H9 (cell line): ENCODE results near the gene PRKACB. TPM values are rescaled to one million over a fixed set of nuclear protein-coding genes. Genes with fewer than 3 reads are reported as not detected.

Source experiments
- DNase-seq: peaks from one replicate; pipeline ENCODE4 v3.0.0-alpha.2; 2017
- H2AFZ ChIP-seq: one replicate; pipeline ENCODE4 v1.6.1; 2013; ENCODE audit warnings: mild to moderate bottlenecking, low read length, control low read depth, moderate library complexity
- H2AK5ac ChIP-seq: 2 replicates; pipeline ENCODE4 v1.6.1; 2013; ENCODE audit warnings: low read length, control low read depth, mixed read lengths; ENCODE audit not compliant: insufficient read length
- H2BK120ac ChIP-seq: one replicate; pipeline ENCODE4 v1.6.1; 2013; ENCODE audit warnings: low read depth, mild to moderate bottlenecking, low read length, control low read depth, inconsistent platforms; ENCODE audit not compliant: poor library complexity, severe bottlenecking
- H2BK12ac ChIP-seq: 2 replicates; pipeline ENCODE4 v1.6.1; 2013; ENCODE audit warnings: low read length, control low read depth, mixed read lengths, low read depth; ENCODE audit not compliant: insufficient read length
- H2BK15ac ChIP-seq: 2 replicates; pipeline ENCODE4 v1.6.1; 2013; ENCODE audit warnings: low read depth, low read length, control low read depth
- H2BK20ac ChIP-seq: one replicate; pipeline ENCODE4 v1.6.1; 2013; ENCODE audit warnings: low read depth, mild to moderate bottlenecking, low read length, control low read depth, inconsistent platforms; ENCODE audit not compliant: poor library complexity, severe bottlenecking
- H2BK5ac ChIP-seq: 2 replicates; pipeline ENCODE4 v1.6.1; 2013; ENCODE audit warnings: low read length, control low read depth, mixed read lengths; ENCODE audit not compliant: insufficient read length
- H3K14ac ChIP-seq: 2 replicates; pipeline ENCODE4 v1.6.1; 2013; ENCODE audit warnings: low read length, control low read depth; ENCODE audit not compliant: insufficient read depth
- H3K18ac ChIP-seq: 2 replicates; pipeline ENCODE4 v1.6.1; 2013; ENCODE audit warnings: low read depth, mild to moderate bottlenecking, mixed read lengths, low read length, control low read depth; ENCODE audit not compliant: insufficient read length
- H3K23ac ChIP-seq: 2 replicates; pipeline ENCODE4 v1.6.1; 2013; ENCODE audit warnings: low read length, control low read depth, mixed read lengths, low read depth; ENCODE audit not compliant: insufficient read length
- H3K23me2 ChIP-seq: 2 replicates; pipeline ENCODE4 v1.6.1; 2013; ENCODE audit warnings: low read depth, mild to moderate bottlenecking, mixed read lengths, low read length, control low read depth; ENCODE audit not compliant: insufficient read length, poor library complexity, severe bottlenecking
- H3K27ac ChIP-seq: 2 replicates; pipeline ENCODE4 v1.5.1; 2013; ENCODE audit warnings: low read length, control low read depth, mixed read lengths, low read depth; ENCODE audit not compliant: insufficient read length
- H3K27me3 ChIP-seq: 2 replicates; pipeline ENCODE4 v1.6.1; 2013; ENCODE audit warnings: low read length, control low read depth, inconsistent platforms; ENCODE audit not compliant: insufficient read depth
- H3K4ac ChIP-seq: 2 replicates; pipeline ENCODE4 v1.6.1; 2013; ENCODE audit warnings: low read depth, mild to moderate bottlenecking, control low read depth, inconsistent platforms, low read length, moderate library complexity
- H3K4me1 ChIP-seq: 2 replicates; pipeline ENCODE4 v1.6.1; 2013; ENCODE audit warnings: low read length, control low read depth, inconsistent platforms; ENCODE audit not compliant: insufficient read depth
- H3K4me2 ChIP-seq: 2 replicates; pipeline ENCODE4 v1.6.1; 2013; ENCODE audit warnings: low read length, control low read depth, mixed read lengths; ENCODE audit not compliant: insufficient read length, insufficient read depth
- H3K56ac ChIP-seq: 2 replicates; pipeline ENCODE4 v1.6.1; 2013; ENCODE audit warnings: low read depth, mild to moderate bottlenecking, mixed read lengths, low read length, control low read depth; ENCODE audit not compliant: insufficient read length
- H3K79me1 ChIP-seq: 2 replicates; pipeline ENCODE4 v1.6.1; 2013; ENCODE audit warnings: low read depth, mild to moderate bottlenecking, moderate library complexity, low read length, control low read depth, inconsistent platforms; ENCODE audit not compliant: insufficient read depth, poor library complexity, severe bottlenecking
- H3K79me2 ChIP-seq: 2 replicates; pipeline ENCODE4 v1.6.1; 2013; ENCODE audit warnings: low read length, control low read depth, inconsistent platforms; ENCODE audit not compliant: insufficient read depth
- H3K9ac ChIP-seq: 2 replicates; pipeline ENCODE4 v1.6.1; 2013; ENCODE audit warnings: low read length, control low read depth, mixed read lengths; ENCODE audit not compliant: insufficient read length; ENCODE audit errors: extremely low read depth
- H3K9me3 ChIP-seq: one replicate; pipeline ENCODE4 v1.6.1; 2013; ENCODE audit warnings: low read depth, low read length, inconsistent platforms; ENCODE audit not compliant: control insufficient read depth
- H3T11ph ChIP-seq: one replicate; pipeline ENCODE4 v1.6.1; 2013; ENCODE audit warnings: mild to moderate bottlenecking, low read length, control low read depth, inconsistent platforms
- H4K20me1 ChIP-seq: one replicate; pipeline ENCODE4 v1.6.1; 2013; ENCODE audit not compliant: control insufficient read depth, insufficient read length, insufficient read depth
- H4K5ac ChIP-seq: 2 replicates; pipeline ENCODE4 v1.6.1; 2013; ENCODE audit warnings: low read depth, mild to moderate bottlenecking, mixed read lengths, low read length, control low read depth; ENCODE audit not compliant: insufficient read length
- H4K8ac ChIP-seq: replicated peaks from 2 replicates; pipeline ENCODE4 v1.6.1; 2013; ENCODE audit warnings: low read length, control low read depth, mixed read lengths, low read depth; ENCODE audit not compliant: insufficient read length
- H4K91ac ChIP-seq: 2 replicates; pipeline ENCODE4 v1.6.1; 2013; ENCODE audit warnings: low read depth, mild to moderate bottlenecking, moderate library complexity, mixed read lengths, low read length, control low read depth; ENCODE audit not compliant: insufficient read length
- H3K27ac Mint-ChIP-seq, 3 experiments: 2 replicates in 2 of 3; 3 replicates in 1 of 3; pipeline ENCODE4 v1.8.0; 2020 to 2021; ENCODE audit warnings: mixed read lengths in 3 of 3, mild to moderate bottlenecking in 1 of 3, moderate library complexity in 1 of 3
- H3K27me3 Mint-ChIP-seq: 2 replicates; pipeline ENCODE4 v1.8.0; 2021; ENCODE audit warnings: low read depth, mild to moderate bottlenecking, moderate library complexity, mixed read lengths
- H3K36me3 Mint-ChIP-seq, 3 experiments: 2 replicates in 2 of 3; 3 replicates in 1 of 3; pipeline ENCODE4 v1.8.0; 2020 to 2021; ENCODE audit warnings: low read depth in 3 of 3, mixed read lengths in 3 of 3; ENCODE audit not compliant: insufficient read depth in 1 of 3
- H3K4me1 Mint-ChIP-seq, 2 experiments: 2 replicates each; pipeline ENCODE4 v1.8.0; 2020; ENCODE audit warnings: mixed read lengths in 2 of 2
- H3K4me3 Mint-ChIP-seq, 2 experiments: 2 replicates in 1 of 2; 3 replicates in 1 of 2; pipeline ENCODE4 v1.8.0; 2020 to 2021; ENCODE audit warnings: mild to moderate bottlenecking in 2 of 2, mixed read lengths in 2 of 2, moderate library complexity in 1 of 2
- H3K9me3 Mint-ChIP-seq, 2 experiments: 2 replicates in 1 of 2; 3 replicates in 1 of 2; pipeline ENCODE4 v1.8.0; 2020; ENCODE audit warnings: mild to moderate bottlenecking in 2 of 2, mixed read lengths in 2 of 2, moderate library complexity in 1 of 2
- WGBS: extraction: QIAGEN DNeasy Blood & Tissue Kit; methylation state at CpG from one replicate; pipeline ENCODE4 v1.1.7; 2013; ENCODE audit warnings: missing lambda C conversion rate, low lambda C conversion rate, mixed read lengths; ENCODE audit not compliant: insufficient read length; ENCODE audit errors: extremely low coverage; 5-methylcytosine and 5-hydroxymethylcytosine counted together
- total RNA-seq: library from RNA; stranded (reverse); gene quantifications from 2 replicates; pipeline ENCODE4 v1.2.1, GENCODE V29; 2021
- TF ChIP-seq, protein P1 (sequence below): fragments of 200-600 bp; sonication (generic); conservative IDR thresholded peaks from 3 replicates; pipeline ENCODE4 v1.8.0; 2021; ENCODE audit warnings: antibody characterized with exemption, mild to moderate bottlenecking

PRKACB gene
- total RNA-seq, 1 experiment from 2014 or later: 20.7 TPM

DNA sequence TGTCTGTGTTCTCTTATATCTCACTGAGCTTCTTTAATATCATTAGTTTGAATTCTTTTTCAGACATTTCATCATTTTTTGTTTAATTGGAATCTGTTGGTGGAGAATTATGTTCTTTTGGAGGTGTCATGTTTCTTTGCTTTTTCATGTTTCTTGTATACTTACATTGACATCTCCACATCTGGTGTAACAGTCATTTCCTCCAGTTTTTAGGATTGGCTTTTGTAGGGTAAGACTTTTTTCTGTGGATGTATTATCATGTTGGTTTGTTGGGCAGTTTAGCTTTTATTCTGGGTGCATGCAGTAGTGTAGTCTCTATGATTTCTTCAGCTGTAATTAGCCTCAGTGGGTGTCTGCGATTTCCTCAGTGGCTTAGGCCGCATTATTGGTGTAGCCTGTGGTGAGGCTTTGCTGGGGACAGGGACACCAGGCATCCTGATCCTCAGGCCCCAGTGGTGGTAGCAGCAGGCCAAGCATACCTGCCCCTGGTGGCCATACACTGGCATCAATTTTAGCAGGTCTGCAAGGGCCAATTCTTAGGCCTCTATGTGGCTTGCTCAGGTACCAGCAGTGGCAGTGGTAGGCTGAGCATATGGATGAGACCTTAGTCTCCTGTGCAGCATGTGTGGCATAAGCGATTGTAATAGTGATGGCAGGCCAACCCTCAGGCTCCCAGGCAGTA lies 79.8 kb downstream of the PRKACB start:
- Histone ChIP-seq H3K4me1 (no peaks in the 10 kb centered on the region), H3K18ac (no peak overlapping the region), H3T11ph (no peak overlapping the region), H3K79me1 (peaks cover 5% of the 10 kb centered on the region), H3K23me2 (no peaks in the 10 kb centered on the region), H4K91ac (no peak overlapping the region), H3K79me2 (no peaks in the 10 kb centered on the region; the same call in 1 of the 2 replicates), H4K5ac (no peak overlapping the region), H3K56ac (no peak overlapping the region), H3K9me3 (no peaks in the 10 kb centered on the region), H2BK12ac (no peak overlapping the region), H3K4ac (no peak overlapping the region), H2BK15ac (no peak overlapping the region), H4K8ac (no peak overlapping the region), H3K27ac (no peak overlapping the region), H2AFZ (no peak overlapping the region), H3K4me2 (no peak overlapping the region), H4K20me1 (no peaks in the 10 kb centered on the region), H2BK5ac (no peak overlapping the region), H2BK120ac (no peak overlapping the region), H3K9ac (no peak overlapping the region), H3K14ac (no peak overlapping the region), H3K27me3 (no peaks in the 10 kb centered on the region), H2AK5ac (no peak overlapping the region), H3K23ac (no peak overlapping the region), H2BK20ac (no peak overlapping the region)
- Mint-ChIP-seq H3K27ac (no peak overlapping the region; a peak in 1 of 7 replicates), H3K4me1 (no peaks in the 10 kb centered on the region), H3K27me3 (no peaks in the 10 kb centered on the region), H3K9me3 (peaks cover 10 to 11% of the 10 kb centered on the region in 2 experiments; a peak in 4 of 5 replicates), H3K4me3 (no peak overlapping the region), H3K36me3 (peaks cover 4 to 20% (median 12%) of the 10 kb centered on the region in 3 experiments; a peak in 5 of 7 replicates)
- DNase-seq: no peak
- TF ChIP-seq, protein P1, sequence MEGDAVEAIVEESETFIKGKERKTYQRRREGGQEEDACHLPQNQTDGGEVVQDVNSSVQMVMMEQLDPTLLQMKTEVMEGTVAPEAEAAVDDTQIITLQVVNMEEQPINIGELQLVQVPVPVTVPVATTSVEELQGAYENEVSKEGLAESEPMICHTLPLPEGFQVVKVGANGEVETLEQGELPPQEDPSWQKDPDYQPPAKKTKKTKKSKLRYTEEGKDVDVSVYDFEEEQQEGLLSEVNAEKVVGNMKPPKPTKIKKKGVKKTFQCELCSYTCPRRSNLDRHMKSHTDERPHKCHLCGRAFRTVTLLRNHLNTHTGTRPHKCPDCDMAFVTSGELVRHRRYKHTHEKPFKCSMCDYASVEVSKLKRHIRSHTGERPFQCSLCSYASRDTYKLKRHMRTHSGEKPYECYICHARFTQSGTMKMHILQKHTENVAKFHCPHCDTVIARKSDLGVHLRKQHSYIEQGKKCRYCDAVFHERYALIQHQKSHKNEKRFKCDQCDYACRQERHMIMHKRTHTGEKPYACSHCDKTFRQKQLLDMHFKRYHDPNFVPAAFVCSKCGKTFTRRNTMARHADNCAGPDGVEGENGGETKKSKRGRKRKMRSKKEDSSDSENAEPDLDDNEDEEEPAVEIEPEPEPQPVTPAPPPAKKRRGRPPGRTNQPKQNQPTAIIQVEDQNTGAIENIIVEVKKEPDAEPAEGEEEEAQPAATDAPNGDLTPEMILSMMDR: peak; percentile 54
- WGBS: no CpG with 5 or more reads among the region's 3 CpGs
